ENCODE results near the gene HELZ2.

The HELZ2 gene

GRCh38 chr20:63582382-63583063, 8.5 kb upstream of the HELZ2 start:
- Histone ChIP-seq H3K27ac (no peak overlapping the region), H3K4me3 (no peak overlapping the region)
- TF ChIP-seq CTCF (IDR thresholded peaks at IDR 0.05), result no peak
- no peak for DNase-seq (ENCODE audit: low spot score)

DNA sequence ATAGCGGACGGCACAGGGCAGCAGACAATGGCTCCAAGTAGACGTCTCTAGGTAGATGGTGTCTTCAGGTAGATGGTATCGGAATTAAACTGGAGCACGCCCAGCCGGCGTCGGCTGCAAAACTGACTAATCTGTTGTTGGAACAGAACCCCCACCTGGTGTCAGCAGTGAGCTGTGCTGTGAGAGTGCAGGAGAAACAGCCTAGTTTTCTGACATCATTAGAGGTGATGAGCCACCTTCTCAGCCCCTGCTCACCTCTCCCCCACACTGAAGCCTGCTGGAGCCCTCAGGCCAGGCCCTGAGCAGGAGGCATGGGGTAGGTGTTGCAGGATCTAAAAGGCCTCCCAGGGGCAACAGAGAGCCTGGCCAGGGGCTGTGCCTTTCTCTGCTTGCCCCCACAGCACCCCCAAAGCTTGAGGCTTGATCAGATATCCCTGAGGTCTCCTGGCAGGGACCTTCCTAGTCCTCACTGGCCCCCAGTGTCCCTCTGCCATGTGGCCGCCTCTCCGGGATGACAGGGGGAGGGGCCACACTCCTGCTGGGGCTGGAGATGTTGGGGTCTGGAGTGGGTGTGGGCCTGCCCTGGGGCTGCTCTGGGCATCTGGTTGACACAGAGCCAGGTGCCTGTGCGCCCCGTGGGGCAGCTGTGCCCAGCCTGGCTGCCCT, 6.9 kb upstream of the HELZ2 start:
- DNase-seq (ENCODE audit: low spot score), result no peak
- Histone ChIP-seq H3K4me3 (no peak overlapping the region), H3K27ac (no peak overlapping the region)
- TF ChIP-seq CTCF (IDR thresholded peaks at IDR 0.05), result no peak

DNA sequence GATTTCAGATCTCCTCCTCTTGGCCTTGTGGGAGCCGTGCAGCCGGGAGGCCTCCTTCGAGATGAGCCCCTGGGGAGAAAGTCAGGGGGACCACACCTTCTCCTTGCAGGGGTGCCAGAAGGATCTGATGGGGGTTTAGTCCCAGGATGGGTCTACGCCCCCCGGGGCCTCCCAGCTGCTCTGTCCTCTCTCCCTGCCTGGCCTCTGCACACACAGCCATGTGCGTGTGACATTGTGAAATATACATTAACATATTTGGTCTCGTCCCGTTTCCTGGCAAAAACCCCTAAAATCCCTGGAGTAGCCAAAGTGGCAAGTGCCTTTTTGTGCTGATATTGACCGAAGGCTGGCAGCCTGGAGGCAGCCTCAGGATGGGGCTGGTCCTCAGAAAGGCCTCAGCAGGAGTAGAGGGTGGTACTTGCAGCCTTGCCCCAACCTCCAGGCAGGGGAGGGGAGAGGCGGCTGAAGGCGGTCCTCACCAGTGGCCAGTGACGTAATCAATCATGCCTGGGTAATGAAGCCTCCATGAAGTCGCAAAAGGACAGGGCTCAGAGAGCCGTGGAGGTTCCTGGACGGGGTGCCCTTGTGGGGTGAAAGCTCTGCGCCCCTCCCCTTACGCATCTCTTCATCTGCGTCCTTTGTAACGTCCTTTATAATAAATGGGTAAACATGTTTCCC, 5.1 kb upstream of the HELZ2 start:
- TF ChIP-seq CTCF (IDR thresholded peaks at IDR 0.05), result no peak
- DNase-seq (ENCODE audit: low spot score), result no peak

GRCh38 chr20:63578224-63579016, 4.4 kb upstream of the HELZ2 start:
- Histone ChIP-seq H3K27ac (no peak overlapping the region), H3K4me3 (no peak overlapping the region)
- no peak for DNase-seq (ENCODE audit: low spot score)
- no peak for TF ChIP-seq CTCF (IDR thresholded peaks at IDR 0.05)

More for the DNA sequence above, 5.1 kb upstream of the HELZ2 start:
- no peak overlapping the region for H3K27ac ChIP-seq
- H3K4me3 ChIP-seq, result no peak overlapping the region

DNA sequence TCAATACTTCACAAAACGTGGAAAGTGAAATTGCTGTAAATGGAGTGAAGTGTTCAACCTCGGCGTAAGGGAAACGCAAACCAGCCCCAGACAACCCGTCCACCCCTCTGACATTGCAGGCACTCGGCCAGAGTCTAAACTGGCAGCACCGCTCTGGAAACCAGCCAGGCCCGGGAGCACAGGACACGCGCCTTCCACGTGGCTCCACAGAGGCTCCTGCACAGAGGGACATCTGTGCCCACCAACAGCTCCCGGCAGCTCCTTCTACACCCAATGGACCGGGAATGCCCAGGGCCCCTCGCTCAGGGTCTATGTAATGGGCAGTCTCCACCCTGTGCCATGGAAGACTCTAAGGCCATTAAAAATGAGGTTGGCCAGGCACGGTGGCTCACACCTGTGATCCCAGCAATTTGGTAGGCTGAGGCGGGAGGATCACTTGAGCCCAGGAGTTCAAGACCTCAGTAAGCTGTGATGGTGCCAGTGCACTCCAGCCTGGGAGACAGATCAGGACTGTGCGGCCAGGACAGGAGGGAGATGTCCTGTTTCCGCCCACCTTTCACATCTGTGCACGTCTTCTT, 3.4 kb upstream of the HELZ2 start:
- no peak for TF ChIP-seq CTCF (IDR thresholded peaks at IDR 0.05)
- no peak overlapping the region for H3K4me3 ChIP-seq
- no peak for DNase-seq (ENCODE audit: low spot score)
- H3K27ac ChIP-seq, result no peak overlapping the region

- Histone ChIP-seq H3K4me3 (no peak overlapping the region), H3K27ac (no peak overlapping the region)
- no peak for DNase-seq (ENCODE audit: low spot score)
- no peak for TF ChIP-seq CTCF (IDR thresholded peaks at IDR 0.05)
These were observed 2.3 kb upstream of the HELZ2 start for GRCh38 chr20:63576311-63576710.

All from coronary artery (tissue), 2 donors.